Endodermal cell (in vitro differentiated cells): Measurements from ENCODE around the gene CDH23. TPM values are rescaled to one million over a fixed set of nuclear protein-coding genes. Genes with fewer than 3 reads are reported as not detected.
A peak's percentile ranks its signal among the peaks of the same experiment; 100 is the strongest.

ENCODE experiments used
- DNase-seq: peaks from one replicate; pipeline ENCODE4 v3.0.0-alpha.2; 2017
- H3K27ac ChIP-seq: 2 replicates; pipeline ENCODE4 v1.5.1; 2013; ENCODE audit warnings: mild to moderate bottlenecking, low read depth, low read length, moderate library complexity
- H3K27me3 ChIP-seq: 2 replicates; pipeline ENCODE4 v1.6.1; 2013; ENCODE audit warnings: mild to moderate bottlenecking, low read length, moderate library complexity; ENCODE audit not compliant: insufficient read depth, control insufficient read depth, poor library complexity, severe bottlenecking
- H3K36me3 ChIP-seq: 2 replicates; pipeline ENCODE4 v1.7.0; 2013; ENCODE audit warnings: mild to moderate bottlenecking, low read length, moderate library complexity; ENCODE audit not compliant: control insufficient read depth, insufficient read depth
- H3K4me1 ChIP-seq: one replicate; pipeline ENCODE4 v1.7.0; 2013; ENCODE audit warnings: low read length; ENCODE audit not compliant: control insufficient read depth, insufficient read depth
- H3K4me3 ChIP-seq: 2 replicates; pipeline ENCODE4 v1.5.1; 2013; ENCODE audit warnings: mild to moderate bottlenecking, low read length, moderate library complexity
- H3K9ac ChIP-seq: 2 replicates; pipeline ENCODE4 v1.6.1; 2013; ENCODE audit warnings: mild to moderate bottlenecking, low read length, moderate library complexity; ENCODE audit not compliant: poor library complexity, severe bottlenecking; ENCODE audit errors: extremely low read depth
- H3K9me3 ChIP-seq: 2 replicates; pipeline ENCODE4 v1.6.1; 2013; ENCODE audit warnings: mild to moderate bottlenecking, low read length, moderate library complexity; ENCODE audit not compliant: control insufficient read depth
- H3K27ac Mint-ChIP-seq: 2 replicates; pipeline ENCODE4 v1.8.0; 2020; ENCODE audit warnings: mixed read lengths
- H3K27me3 Mint-ChIP-seq: 2 replicates; pipeline ENCODE4 v1.8.0; 2021; ENCODE audit warnings: mild to moderate bottlenecking, mixed read lengths; ENCODE audit not compliant: insufficient read depth
- H3K36me3 Mint-ChIP-seq: 2 replicates; pipeline ENCODE4 v1.8.0; 2020; ENCODE audit warnings: low read depth, mixed read lengths
- H3K4me1 Mint-ChIP-seq: 2 replicates; pipeline ENCODE4 v1.8.0; 2020; ENCODE audit warnings: mixed read lengths
- H3K4me3 Mint-ChIP-seq: 2 replicates; pipeline ENCODE4 v1.8.0; 2020; ENCODE audit warnings: mild to moderate bottlenecking, moderate library complexity, mixed read lengths
- H3K9me3 Mint-ChIP-seq: 2 replicates; pipeline ENCODE4 v1.8.0; 2020; ENCODE audit warnings: mild to moderate bottlenecking, mixed read lengths
- WGBS, 2 experiments: methylation state at CpG; one replicate each; pipeline versions ENCODE4 v1.1.5 to v1.1.7; 2013; ENCODE audit warnings: missing lambda C conversion rate in 2 of 2, mixed read lengths in 1 of 2; ENCODE audit not compliant: insufficient coverage in 1 of 2, insufficient read length in 1 of 2; 5-methylcytosine and 5-hydroxymethylcytosine counted together
- total RNA-seq, 2 donors: library from RNA; stranded (reverse); fragmentation: NEBNext Ultra II Directional in 1 of 2; extraction: Animal tissue kit (Norgen Biotek cat#: 25700) in 1 of 2; gene quantifications; 2 replicates in 1 of 2; 3 replicates in 1 of 2; pipeline ENCODE4 v1.2.1, GENCODE V29; 2021
- TF ChIP-seq, protein P1 (sequence below): fragments of 200-600 bp; sonication (generic); conservative IDR thresholded peaks from 2 replicates; pipeline ENCODE4 v1.5.0; 2021; ENCODE audit warnings: antibody characterized with exemption, mild to moderate bottlenecking

The CDH23 gene
- total RNA-seq, 2 donors from 2014 or later = 2.1 to 4.2 TPM

DNA sequence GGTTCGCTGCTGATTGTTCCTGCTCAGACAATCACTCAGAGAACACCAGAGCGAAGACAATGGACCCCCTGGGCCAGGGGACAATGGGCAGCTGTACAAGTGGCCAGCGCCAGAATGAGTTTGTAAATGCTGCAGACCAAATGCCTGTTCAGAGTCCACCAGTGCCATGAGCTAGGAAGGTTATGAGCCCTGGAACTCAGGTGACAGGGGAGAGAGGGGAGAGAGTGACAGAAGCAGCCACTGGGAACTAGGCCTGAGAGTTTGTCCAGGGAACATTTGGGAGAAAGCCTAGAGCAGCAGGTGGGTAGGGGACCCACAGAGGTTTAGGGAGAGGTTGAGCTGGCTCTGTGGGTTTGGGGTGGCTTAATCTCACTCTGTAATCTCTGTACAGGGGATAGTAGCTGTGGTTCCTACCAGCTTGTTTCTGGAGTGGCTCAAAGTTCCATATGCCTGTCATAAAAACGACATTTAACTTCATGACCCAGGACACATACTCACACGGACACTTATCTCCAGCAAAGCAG lies 262.5 kb downstream of the CDH23 start:
- Histone ChIP-seq H3K9ac (no peak overlapping the region), H3K9me3 (no peaks in the 10 kb centered on the region), H3K27me3 (no peaks in the 10 kb centered on the region), H3K4me1 (peaks cover 25% of the 10 kb centered on the region), H3K4me3 (peak overlapping the region; percentile 4), H3K27ac (no peak overlapping the region), H3K36me3 (no peaks in the 10 kb centered on the region)
- H3K36me3 Mint-ChIP-seq = no peaks in the 10 kb centered on the region
- peaks cover 71% of the 10 kb centered on the region for H3K4me1 Mint-ChIP-seq
- peak overlapping the region; percentile 93 for H3K27ac Mint-ChIP-seq
- WGBS, 2 experiments = 59 to 84% methylated on average over 3 to 5 of the region's 5 CpGs
- TF ChIP-seq, protein P1, sequence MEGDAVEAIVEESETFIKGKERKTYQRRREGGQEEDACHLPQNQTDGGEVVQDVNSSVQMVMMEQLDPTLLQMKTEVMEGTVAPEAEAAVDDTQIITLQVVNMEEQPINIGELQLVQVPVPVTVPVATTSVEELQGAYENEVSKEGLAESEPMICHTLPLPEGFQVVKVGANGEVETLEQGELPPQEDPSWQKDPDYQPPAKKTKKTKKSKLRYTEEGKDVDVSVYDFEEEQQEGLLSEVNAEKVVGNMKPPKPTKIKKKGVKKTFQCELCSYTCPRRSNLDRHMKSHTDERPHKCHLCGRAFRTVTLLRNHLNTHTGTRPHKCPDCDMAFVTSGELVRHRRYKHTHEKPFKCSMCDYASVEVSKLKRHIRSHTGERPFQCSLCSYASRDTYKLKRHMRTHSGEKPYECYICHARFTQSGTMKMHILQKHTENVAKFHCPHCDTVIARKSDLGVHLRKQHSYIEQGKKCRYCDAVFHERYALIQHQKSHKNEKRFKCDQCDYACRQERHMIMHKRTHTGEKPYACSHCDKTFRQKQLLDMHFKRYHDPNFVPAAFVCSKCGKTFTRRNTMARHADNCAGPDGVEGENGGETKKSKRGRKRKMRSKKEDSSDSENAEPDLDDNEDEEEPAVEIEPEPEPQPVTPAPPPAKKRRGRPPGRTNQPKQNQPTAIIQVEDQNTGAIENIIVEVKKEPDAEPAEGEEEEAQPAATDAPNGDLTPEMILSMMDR = no peak
- peaks cover 3% of the 10 kb centered on the region for H3K27me3 Mint-ChIP-seq
- H3K9me3 Mint-ChIP-seq = peaks cover 1% of the 10 kb centered on the region
- peak; percentile 82 for DNase-seq
- H3K4me3 Mint-ChIP-seq = peak overlapping the region; percentile 46

- Histone ChIP-seq H3K4me1 (peaks cover 21% of the 10 kb centered on the region), H3K27ac (no peak overlapping the region), H3K9ac (no peak overlapping the region), H3K9me3 (no peaks in the 10 kb centered on the region), H3K27me3 (no peaks in the 10 kb centered on the region), H3K36me3 (no peaks in the 10 kb centered on the region), H3K4me3 (no peak overlapping the region)
- Mint-ChIP-seq H3K27ac (peak overlapping the region; percentile 93), H3K4me3 (no peak overlapping the region), H3K9me3 (peaks cover 1% of the 10 kb centered on the region), H3K36me3 (no peaks in the 10 kb centered on the region), H3K27me3 (peaks cover 3% of the 10 kb centered on the region), H3K4me1 (peaks cover 67% of the 10 kb centered on the region)
- TF ChIP-seq, protein P1 = no peak
- WGBS, 2 experiments = 74 to 89% methylated on average over 3 to 10 of the region's 10 CpGs
- no peak for DNase-seq
Measured at GRCh38 chr10:71659737-71660136, 263.0 kb downstream of the CDH23 start.

DNA sequence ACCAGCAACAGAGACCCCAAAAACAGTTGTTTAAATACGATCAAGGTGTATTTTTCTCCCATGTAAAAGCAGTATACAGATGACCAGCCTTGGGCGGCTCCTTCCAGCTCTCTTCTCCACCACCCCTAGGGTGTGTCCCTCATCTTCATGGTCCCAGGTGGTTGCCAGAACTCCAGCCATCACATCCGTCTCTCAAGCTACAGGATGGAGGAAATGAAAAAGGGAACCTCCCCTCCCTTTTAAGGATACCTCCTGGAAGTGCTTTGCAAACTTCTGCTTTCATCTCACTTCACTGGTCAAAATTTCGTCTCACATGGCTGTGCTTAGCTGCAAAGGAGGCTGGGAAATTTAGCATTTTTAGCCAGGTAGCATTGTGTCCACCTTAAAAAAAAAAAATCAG lies 263.6 kb downstream of the CDH23 start:
- Mint-ChIP-seq H3K27ac (no peak overlapping the region), H3K4me1 (peaks cover 64% of the 10 kb centered on the region), H3K36me3 (no peaks in the 10 kb centered on the region), H3K27me3 (peaks cover 1% of the 10 kb centered on the region), H3K4me3 (no peak overlapping the region), H3K9me3 (peaks cover 1% of the 10 kb centered on the region)
- no peak overlapping the region for H3K9ac ChIP-seq
- H3K36me3 ChIP-seq = no peaks in the 10 kb centered on the region
- H3K27ac ChIP-seq = no peak overlapping the region
- DNase-seq = no peak
- H3K4me1 ChIP-seq = peaks cover 21% of the 10 kb centered on the region
- H3K9me3 ChIP-seq = no peaks in the 10 kb centered on the region
- WGBS, 2 experiments = 95 to 100% methylated on average over 1 to 4 of the region's 4 CpGs
- no peaks in the 10 kb centered on the region for H3K27me3 ChIP-seq
- no peak overlapping the region for H3K4me3 ChIP-seq
- TF ChIP-seq, protein P1 = no peak
